ENCODE measurements around the gene CNTN1.
"Not testable (repeated sequence)": the region's sequence is repeated elsewhere in the genome, so short reads cannot be mapped to it uniquely, and the experiment has no call there.

CNTN1 gene

DNA sequence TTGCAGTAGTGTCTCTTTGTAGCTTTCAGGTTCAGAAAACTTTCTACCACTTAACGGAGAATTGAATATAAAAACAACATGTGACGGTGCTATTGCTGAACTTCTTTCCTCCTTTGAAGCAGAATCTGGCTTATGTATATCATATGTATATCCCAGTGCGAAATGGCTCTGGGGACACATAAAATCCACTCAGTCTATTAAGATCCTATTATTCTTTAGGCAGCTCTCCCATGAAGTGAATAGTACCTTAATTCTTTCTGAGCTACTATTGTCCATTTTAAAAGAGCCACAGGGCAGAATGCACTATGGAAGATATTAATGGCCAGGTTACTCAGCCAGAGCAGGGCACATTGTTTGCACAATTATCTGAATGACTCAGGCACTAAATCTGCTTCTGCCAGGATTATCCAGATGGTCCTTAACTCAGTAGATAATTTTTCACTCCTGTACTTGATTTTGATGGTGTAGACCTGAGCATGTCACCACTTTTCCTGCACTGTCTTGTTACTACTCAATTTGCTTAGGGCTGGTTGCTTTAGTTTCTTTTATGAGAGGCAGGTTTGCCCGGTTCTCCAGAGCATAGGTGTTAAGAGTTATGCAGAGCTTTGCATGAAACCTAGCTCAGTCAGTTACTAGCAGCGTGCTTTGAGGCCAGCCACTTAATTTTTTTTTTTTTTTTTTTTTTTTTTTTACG, 5.5 kb downstream of the CNTN1 start:
- DNase-seq (ENCODE audit: low read depth in 2 of 2, low spot score in 1 of 2) = no peak

GRCh38 chr12:40701756-40702155, 9.5 kb downstream of the CNTN1 start:
- no peak for DNase-seq (ENCODE audit: low read depth in 2 of 2, low spot score in 1 of 2)

GRCh38 chr12:40711121-40711520, 18.9 kb downstream of the CNTN1 start:
- DNase-seq (ENCODE audit: low read depth in 2 of 2, low spot score in 1 of 2) = no peak

- no peak for DNase-seq (ENCODE audit: low read depth in 2 of 2, low spot score in 1 of 2)
These were observed 22.4 kb downstream of the CNTN1 start for GRCh38 chr12:40714636-40715035.

- DNase-seq (ENCODE audit: low read depth in 2 of 2, low spot score in 1 of 2) = no peak
These were observed 23.8 kb downstream of the CNTN1 start for GRCh38 chr12:40716037-40716436.

DNA sequence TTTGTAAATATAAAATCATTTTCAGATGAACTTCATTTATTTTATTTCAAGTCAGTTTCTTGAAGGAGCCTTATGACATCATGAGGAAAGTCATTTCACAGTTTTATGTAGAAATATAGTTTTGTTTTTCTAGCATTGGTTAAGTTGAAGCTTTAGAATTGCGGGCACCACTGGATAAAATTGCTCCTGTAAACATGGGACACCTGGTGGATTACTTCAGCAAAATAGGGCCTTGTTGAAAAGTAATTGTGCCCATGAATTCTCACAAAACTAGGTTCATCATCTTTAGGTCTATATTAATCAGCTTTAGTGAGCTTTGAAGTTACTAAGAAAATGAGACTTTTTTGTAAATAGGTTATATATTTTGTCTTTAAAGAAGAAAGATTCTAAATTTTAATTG, 25.3 kb downstream of the CNTN1 start:
- DNase-seq (ENCODE audit: low read depth in 2 of 2, low spot score in 1 of 2) = no peak

DNA sequence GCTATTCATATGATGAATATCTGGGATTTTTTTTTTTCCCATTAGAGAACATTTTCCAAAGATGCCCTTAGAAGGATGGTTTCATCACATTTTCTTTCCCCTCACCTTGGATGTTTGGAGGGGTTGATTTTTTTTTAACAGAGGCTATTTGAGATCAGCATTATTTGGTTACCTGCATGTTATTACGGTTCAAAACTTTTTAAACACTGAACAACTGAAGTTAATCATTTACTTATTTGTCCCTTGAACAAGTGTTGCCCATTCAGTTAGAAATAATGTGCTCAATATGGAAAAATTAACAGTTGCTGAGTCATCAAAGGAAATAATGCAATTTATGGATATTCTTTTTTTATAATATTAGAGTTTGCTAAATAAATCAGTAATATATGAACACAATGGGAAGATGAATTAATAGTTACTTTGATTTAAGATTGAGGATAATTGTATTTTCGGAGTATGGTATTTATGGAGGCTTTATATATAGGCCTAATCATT, 26.7 kb downstream of the CNTN1 start:
- DNase-seq (ENCODE audit: low read depth in 2 of 2, low spot score in 1 of 2) = no peak

DNA sequence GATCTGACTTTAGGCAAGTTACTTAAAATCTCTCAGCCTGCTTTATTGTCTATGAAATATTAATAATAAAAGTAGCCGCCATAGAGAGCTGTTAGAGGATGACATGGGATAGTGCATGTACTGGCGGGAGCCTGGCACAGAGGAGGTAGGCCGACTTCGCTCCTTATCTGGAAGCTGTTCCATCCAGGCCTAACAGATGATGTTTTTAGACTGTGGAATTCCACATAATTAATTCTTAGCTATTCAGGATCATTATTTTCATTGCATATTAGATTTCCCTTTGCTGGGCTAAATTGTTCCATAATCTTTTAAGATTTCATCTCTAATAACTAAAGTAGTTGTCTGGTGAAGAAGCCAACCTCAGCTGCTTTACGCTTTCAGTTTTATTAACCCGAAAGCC, 30.8 kb downstream of the CNTN1 start:
- no peak for DNase-seq (ENCODE audit: low read depth in 2 of 2, low spot score in 1 of 2)

- no peak for DNase-seq (ENCODE audit: low read depth in 2 of 2, low spot score in 1 of 2)
These were observed 34.1 kb downstream of the CNTN1 start for GRCh38 chr12:40726366-40726765.

GRCh38 chr12:40727774-40728483, 35.7 kb downstream of the CNTN1 start:
- DNase-seq (ENCODE audit: low read depth in 2 of 2, low spot score in 1 of 2) = no peak

- no peak for DNase-seq (ENCODE audit: low read depth in 2 of 2, low spot score in 1 of 2)
These were observed 38.0 kb downstream of the CNTN1 start for GRCh38 chr12:40730281-40730680.

DNA sequence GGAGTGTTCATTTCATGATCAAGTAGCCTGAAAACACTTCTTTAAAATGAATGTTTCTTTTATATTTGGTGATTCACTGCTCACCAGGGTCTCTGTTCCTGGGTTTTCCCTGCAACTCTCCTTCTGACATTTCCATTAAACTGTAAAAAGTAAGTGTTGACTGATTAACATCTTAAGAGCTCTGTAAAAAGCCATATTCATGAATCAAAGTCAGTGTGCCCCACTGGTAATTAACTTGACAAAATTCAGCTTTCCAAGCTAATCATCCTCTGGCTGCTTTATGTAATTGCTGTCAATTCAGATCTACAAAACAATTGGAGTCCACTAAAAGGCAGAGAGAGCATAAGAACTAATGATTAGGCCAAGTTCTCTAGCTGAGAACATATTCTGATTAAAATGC, 41.6 kb downstream of the CNTN1 start:
- DNase-seq (ENCODE audit: low read depth in 2 of 2, low spot score in 1 of 2) = no peak

DNA sequence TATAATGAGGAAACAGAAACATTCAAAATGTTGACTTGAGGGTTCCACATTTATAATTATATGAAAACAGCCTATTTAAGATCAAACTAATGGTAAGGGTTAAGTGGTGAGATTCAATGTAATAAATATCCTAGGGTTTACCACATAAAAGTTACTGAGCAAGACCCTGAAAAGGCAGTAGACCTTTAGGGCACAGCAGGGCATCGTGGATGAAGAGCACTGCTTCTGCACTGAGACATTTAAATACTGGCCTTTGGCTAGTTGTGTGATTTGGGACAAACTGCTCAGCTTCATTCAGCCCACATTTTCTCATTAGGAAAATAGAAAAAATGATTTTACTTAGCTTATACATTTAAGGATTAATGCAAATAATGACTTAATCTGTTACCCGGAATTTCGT, 42.0 kb downstream of the CNTN1 start:
- no peak for DNase-seq (ENCODE audit: low read depth in 2 of 2, low spot score in 1 of 2)

DNA sequence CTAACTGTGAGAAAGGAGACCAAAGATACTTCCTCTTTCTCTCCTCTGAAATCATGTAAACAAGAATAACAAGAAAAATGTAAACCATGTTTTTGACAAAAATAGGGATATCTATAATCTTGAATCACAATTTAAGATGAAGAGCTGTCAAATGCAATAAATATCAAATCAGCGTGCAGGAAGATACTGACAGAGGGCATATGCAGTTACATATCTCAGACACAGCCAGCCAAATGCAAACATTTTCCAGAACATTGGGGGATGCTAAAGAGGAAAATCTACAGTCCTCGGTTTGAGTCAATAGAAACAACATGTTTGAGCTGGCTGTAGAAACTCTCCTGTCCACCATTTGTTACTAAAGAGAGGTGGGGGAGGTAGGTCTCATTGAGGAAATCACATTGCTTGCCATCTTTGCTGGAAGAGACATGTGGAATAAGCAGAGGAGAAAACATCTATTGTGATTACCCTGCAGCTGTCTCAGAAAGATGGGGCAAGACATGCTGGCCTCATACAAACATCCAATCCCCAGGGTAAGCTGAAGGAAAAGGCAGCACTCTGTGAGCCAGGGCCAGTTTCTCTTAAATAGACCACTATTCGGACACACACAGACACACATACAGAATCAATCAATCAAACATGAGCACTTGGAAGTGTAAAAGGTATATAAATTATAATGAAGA, 43.5 kb downstream of the CNTN1 start:
- no peak for DNase-seq (ENCODE audit: low read depth in 2 of 2, low spot score in 1 of 2)

GRCh38 chr12:40737416-40737815, 45.2 kb downstream of the CNTN1 start:
- DNase-seq (ENCODE audit: low read depth in 2 of 2, low spot score in 1 of 2) = not testable (repeated sequence)

- DNase-seq (ENCODE audit: low read depth in 2 of 2, low spot score in 1 of 2) = no peak
These were observed 46.6 kb downstream of the CNTN1 start for GRCh38 chr12:40738856-40739255.

DNA sequence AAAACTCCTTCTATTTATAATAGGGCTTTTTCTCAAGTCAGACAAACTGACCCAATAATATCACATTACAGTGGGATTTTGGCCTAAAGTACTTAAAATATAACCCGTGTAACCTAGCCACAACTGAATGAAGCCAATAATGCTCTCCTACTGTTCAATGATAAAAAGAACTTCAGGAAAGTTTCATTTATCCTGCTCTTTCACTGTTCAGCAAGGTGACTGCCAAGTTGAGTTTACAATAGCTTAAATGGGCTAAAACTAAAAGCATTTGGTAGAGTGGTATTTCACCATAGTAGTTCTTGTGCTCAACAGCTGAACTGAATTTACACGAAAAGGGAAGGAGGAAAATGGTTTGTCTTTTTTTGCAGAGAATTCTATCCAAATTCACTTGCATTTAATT, 49.8 kb downstream of the CNTN1 start:
- DNase-seq (ENCODE audit: low read depth in 2 of 2, low spot score in 1 of 2) = no peak

DNA sequence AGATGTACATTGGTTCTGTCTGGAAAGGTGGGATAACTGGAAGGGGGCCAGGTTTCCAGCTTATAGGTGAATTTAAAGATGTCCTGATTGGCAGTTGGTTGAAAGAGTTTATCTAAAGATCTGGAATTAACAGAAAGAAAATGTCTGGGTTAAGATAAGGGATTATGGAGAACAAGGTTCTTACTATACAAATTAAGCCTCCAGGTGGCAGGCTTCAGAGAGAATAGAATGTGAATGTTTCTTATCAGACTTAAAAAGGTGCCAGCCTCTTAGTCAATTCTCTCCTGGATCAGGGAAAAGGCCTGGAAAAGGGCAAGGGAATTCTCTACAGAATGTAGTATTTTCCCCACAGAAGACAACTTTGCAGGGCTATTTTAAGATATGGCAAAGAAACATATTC, 53.1 kb downstream of the CNTN1 start:
- no peak for DNase-seq (ENCODE audit: low read depth in 2 of 2, low spot score in 1 of 2)

DNA sequence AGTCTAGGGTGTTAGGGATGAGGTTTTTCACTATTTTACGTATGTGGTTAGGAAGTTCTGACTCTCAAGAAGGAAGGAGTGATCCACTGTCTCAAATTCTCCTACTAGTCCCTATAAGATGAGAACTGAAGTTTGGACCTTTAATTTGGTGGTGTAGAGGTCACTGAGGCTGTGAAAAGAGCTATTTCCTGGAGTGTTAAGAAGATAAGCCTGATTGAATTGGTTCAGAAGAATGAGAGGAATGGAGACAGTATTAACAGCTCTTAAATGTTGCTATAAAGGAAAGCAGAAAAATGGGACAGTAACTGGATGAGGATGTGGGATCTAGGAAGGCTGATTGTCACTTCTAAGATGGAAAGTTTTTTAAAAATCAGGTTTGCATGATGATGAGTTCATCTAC, 57.6 kb downstream of the CNTN1 start:
- DNase-seq (ENCODE audit: low read depth in 2 of 2, low spot score in 1 of 2) = no peak

- DNase-seq (ENCODE audit: low read depth in 2 of 2, low spot score in 1 of 2) = no peak
These were observed 59.8 kb downstream of the CNTN1 start for GRCh38 chr12:40752011-40752410.

GRCh38 chr12:40760821-40761220, 68.6 kb downstream of the CNTN1 start:
- DNase-seq (ENCODE audit: low read depth in 2 of 2, low spot score in 1 of 2) = no peak

DNA sequence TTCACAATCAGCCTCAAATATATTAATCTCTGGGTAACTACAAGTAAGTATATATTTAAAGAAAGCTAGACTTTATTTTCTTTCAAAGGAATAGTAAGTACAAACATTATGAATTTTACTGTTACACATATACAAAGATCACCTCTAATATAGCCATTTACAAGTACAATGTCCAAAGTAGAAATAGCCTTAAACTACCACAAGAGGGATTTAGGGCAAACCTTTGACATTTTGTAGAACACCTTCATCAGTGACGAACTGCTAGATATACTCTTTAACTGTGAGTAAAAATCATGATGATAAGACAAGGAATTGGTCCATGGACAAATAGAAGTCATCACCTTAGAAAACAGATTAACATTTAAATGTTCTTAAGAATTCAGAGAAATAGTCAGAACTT, 69.8 kb downstream of the CNTN1 start:
- no peak for DNase-seq (ENCODE audit: low read depth in 2 of 2, low spot score in 1 of 2)
